Mesothelial cell of epicardium (in vitro differentiated cells): ENCODE data around the gene MORC4. TPM values are rescaled to one million over a fixed set of nuclear protein-coding genes. Genes with fewer than 3 reads are reported as not detected.

Experiments
- DNase-seq, 2 experiments: peaks; one replicate each; pipeline ENCODE4 v3.0.0; 2021; ENCODE audit warnings: low spot score in 2 of 2; ENCODE audit not compliant: unreplicated experiment in 2 of 2
- H3K27ac Mint-ChIP-seq: 2 replicates; pipeline ENCODE4 v1.8.0; 2021; ENCODE audit warnings: mixed read lengths
- H3K27me3 Mint-ChIP-seq: 2 replicates; pipeline ENCODE4 v1.8.0; 2021; ENCODE audit warnings: low read depth, mixed read lengths
- H3K36me3 Mint-ChIP-seq: 2 replicates; pipeline ENCODE4 v1.8.0; 2021; ENCODE audit warnings: mixed read lengths
- H3K4me1 Mint-ChIP-seq: 2 replicates; pipeline ENCODE4 v1.8.0; 2021; ENCODE audit warnings: mixed read lengths
- H3K4me3 Mint-ChIP-seq: 2 replicates; pipeline ENCODE4 v1.8.0; 2021; ENCODE audit warnings: mild to moderate bottlenecking, moderate library complexity, mixed read lengths
- H3K9me3 Mint-ChIP-seq: 2 replicates; pipeline ENCODE4 v1.8.0; 2021; ENCODE audit warnings: mixed read lengths
- total RNA-seq: library from RNA; stranded (reverse); gene quantifications from 3 replicates; pipeline ENCODE4 v1.2.1, GENCODE V29; 2021
- TF ChIP-seq, protein P1 (sequence below): fragments of 200-600 bp; sonication (generic); IDR thresholded peaks from one replicate; pipeline ENCODE4 v1.5.0; 2021; ENCODE audit warnings: antibody characterized with exemption; ENCODE audit not compliant: unreplicated experiment

The MORC4 gene
- total RNA-seq, 1 donor from 2014 or later, result 22.2 TPM

DNA sequence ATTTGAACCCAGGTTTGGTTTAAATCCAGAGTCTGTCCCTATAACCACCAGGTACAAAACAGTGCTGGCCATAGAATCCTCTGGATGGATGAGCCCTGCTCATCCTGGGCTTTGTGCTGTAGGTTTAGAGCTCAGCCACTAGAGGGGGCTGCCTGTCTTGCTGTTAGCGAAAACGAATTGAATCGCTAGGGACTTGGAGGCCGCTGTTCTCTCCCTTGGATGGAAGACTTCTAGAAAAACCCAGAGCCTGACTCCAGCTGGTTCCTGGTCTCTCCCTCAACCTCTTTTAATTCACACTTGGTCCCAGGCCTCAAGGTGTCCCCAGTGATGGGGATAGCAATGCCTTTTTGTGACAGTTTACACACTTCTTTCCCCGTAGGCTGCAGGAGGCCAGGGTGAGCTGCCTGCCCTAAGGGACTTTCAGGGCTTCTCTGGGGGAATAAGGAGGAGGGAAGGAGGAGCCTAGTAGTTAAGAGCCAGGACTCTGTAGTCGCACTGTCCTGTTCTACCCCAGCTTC lies 105.6 kb downstream of the MORC4 start:
- peak in 1 of 2 experiments; percentile 63 for DNase-seq
- H3K9me3 Mint-ChIP-seq, result peaks cover 25% of the 10 kb centered on the region
- H3K27ac Mint-ChIP-seq, result no peak overlapping the region
- no peaks in the 10 kb centered on the region for H3K36me3 Mint-ChIP-seq
- TF ChIP-seq, protein P1, sequence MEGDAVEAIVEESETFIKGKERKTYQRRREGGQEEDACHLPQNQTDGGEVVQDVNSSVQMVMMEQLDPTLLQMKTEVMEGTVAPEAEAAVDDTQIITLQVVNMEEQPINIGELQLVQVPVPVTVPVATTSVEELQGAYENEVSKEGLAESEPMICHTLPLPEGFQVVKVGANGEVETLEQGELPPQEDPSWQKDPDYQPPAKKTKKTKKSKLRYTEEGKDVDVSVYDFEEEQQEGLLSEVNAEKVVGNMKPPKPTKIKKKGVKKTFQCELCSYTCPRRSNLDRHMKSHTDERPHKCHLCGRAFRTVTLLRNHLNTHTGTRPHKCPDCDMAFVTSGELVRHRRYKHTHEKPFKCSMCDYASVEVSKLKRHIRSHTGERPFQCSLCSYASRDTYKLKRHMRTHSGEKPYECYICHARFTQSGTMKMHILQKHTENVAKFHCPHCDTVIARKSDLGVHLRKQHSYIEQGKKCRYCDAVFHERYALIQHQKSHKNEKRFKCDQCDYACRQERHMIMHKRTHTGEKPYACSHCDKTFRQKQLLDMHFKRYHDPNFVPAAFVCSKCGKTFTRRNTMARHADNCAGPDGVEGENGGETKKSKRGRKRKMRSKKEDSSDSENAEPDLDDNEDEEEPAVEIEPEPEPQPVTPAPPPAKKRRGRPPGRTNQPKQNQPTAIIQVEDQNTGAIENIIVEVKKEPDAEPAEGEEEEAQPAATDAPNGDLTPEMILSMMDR, result peak; percentile 61
- H3K4me3 Mint-ChIP-seq, result no peak overlapping the region
- peaks cover 7% of the 10 kb centered on the region for H3K4me1 Mint-ChIP-seq
- peaks cover 6% of the 10 kb centered on the region for H3K27me3 Mint-ChIP-seq

DNA sequence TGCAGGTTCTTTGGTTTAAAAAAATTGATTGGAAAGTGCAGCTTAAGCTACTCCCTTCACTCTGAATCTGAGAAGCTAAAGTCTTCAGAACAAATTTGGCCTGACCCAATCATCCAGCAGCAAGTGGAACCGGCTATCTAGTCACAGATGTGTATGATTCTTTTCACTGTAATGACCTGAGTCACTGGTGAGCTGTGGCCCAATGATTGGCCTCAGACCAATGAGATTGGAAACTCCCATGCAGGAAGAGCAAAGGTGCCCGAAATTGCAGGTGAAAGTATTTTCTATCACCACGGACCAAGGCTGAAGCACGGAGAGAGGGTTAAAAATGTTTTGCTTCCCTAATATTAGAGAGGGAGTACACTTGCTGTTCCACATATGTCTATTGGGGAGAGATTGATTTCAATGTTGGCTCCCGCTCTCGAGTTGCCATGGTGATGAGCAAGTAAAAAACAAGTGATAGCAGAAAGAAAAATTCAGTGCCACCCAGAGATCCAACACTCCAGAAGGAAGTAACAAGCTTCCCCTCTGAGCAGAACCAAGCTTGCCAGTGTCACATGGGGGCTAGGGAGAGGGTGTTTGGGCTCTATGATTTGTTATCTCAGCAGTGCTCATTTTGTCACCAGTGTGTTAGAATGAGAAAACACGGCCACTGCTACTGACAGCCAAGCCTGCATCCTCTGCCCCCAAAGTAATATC lies 108.1 kb downstream of the MORC4 start:
- TF ChIP-seq, protein P1, result no peak
- DNase-seq, result no peak
- no peaks in the 10 kb centered on the region for H3K36me3 Mint-ChIP-seq
- no peak overlapping the region for H3K27ac Mint-ChIP-seq
- H3K4me3 Mint-ChIP-seq, result no peak overlapping the region
- H3K27me3 Mint-ChIP-seq, result peaks cover 9% of the 10 kb centered on the region
- peaks cover 7% of the 10 kb centered on the region for H3K4me1 Mint-ChIP-seq
- peaks cover 18% of the 10 kb centered on the region for H3K9me3 Mint-ChIP-seq

Other genes starting within 250 kb of the MORC4 start
- 7.1 to 8.7 TPM (median 7.2 TPM) in 3 replicates for gene TBC1D8B, start 197.5 kb downstream of the MORC4 start, total RNA-seq
- not detected in 3 replicates for gene RIPPLY1, start 96.9 kb downstream of the MORC4 start, total RNA-seq
- not detected in 3 replicates for gene CLDN2, start 79.8 kb downstream of the MORC4 start, total RNA-seq
- gene RBM41, start 118.6 kb upstream of the MORC4 start, total RNA-seq, result 21.8 to 24.2 TPM (median 22.5 TPM) in 3 replicates
- gene NUP62CL, start 206.2 kb upstream of the MORC4 start, total RNA-seq, result 2.5 to 4.0 TPM (median 2.7 TPM) in 3 replicates
- gene DNAAF6, start 206.4 kb upstream of the MORC4 start, total RNA-seq, result not detected in 3 replicates